IPS DF 19.7 (cell line): ENCODE results near the gene CLDN15.
"Not testable (repeated sequence)": the region's sequence is repeated elsewhere in the genome, so short reads cannot be mapped to it uniquely, and the experiment has no call there.

Source experiments
- DNase-seq: peaks from one replicate; pipeline ENCODE4 v3.0.0-alpha.2; 2013; ENCODE audit warnings: low read depth, low spot score

Gene CLDN15

DNA sequence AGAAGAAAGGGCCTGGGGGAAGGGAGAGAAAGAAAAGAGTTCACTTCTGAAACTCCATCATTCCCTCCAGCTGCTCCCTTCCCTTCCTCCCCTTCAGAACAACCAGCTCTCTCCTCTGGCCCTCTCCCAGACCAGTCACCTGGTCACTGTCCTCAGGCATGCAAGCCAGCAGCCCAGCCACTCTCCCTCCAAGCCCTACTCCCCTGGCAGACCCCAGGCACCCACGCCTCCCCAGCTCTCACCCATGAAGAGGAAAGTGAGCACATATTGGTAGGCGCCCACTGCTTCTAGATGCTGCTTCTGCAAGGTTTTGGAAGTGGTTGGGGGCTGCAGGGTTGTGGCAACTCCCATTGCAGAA, 37.1 kb downstream of the CLDN15 start:
- DNase-seq: no peak

DNA sequence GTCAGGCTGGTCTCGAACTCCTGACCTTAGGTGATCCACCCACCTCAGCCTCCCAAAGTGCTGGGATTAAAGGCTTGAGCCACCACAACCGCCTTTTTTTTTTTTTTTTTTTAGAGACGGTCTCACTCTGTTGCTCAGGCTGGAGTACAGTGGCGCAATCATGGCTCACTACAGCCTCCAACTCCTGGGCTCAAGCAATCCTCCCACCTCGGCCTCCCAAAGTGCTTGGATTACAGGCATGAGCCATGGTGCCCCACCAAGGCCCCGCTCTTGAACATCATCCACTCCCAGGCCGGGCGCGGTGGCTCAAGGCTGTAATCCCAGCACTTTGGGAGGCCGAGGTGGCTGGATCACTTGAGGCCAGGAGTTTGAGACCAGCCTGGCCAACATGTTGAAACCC, 38.1 kb downstream of the CLDN15 start:
- not testable (repeated sequence) for DNase-seq

DNA sequence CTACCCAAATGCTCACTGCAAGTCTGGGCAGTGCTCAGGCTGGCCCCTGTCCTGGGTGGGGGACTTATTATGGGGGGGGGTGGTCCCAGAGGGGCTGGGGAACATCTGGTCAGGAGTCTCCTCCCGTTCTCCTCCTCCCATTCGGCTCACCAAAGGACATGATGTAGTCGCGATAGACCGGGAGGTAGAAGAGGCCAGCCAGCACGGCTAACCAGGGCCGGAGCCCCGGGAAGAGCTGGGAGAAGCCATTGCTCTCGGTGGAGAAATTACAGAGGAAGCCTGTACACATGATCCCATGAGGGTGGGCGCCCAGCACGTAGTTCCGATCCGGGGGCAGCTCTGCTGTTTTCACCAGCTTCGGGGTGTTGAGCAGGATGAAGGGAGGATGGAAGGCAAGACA, 39.1 kb downstream of the CLDN15 start:
- no peak for DNase-seq

GRCh38 chr7:101197991-101198390, 39.6 kb downstream of the CLDN15 start:
- no peak for DNase-seq

DNA sequence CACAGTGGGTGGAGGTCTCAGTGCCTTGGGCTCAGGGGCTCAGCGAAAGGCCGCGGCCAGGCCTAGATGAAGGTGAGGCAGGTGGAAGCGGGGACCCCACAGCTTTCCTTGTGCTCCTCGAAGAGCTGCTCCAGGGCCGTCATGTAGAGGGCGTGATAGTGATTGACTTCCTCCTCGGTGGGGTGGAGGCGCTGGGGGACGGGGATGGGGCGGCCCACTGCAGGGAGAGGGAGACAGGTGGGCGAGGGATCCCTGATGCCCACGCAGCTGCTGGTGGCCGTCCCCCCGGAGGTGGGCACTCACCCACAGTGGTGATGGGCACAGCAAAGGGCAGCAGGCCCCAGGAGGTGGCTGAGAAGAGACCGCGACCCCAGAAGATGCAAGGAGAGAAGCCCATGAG, 41.7 kb downstream of the CLDN15 start:
- DNase-seq: no peak

DNA sequence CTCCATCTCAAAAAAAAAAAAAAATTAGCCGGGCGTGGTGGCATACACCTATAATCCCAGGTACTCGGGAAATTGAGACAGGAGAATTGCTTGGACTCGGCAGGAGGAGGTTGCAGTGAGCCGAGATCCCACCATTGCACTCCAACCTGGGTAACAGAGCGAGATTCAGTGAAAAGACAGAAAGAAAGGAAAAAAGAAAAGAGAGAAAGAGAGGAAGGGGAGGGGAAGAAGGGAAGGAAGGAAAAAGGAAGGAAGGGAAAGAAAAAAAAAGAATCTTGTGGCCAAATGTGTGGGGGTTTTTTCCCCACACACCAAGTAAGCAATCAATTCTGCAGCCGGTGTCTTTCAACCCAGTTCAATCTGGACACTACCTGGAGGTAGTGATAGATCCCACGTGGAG, 48.5 kb downstream of the CLDN15 start:
- DNase-seq: no peak

DNA sequence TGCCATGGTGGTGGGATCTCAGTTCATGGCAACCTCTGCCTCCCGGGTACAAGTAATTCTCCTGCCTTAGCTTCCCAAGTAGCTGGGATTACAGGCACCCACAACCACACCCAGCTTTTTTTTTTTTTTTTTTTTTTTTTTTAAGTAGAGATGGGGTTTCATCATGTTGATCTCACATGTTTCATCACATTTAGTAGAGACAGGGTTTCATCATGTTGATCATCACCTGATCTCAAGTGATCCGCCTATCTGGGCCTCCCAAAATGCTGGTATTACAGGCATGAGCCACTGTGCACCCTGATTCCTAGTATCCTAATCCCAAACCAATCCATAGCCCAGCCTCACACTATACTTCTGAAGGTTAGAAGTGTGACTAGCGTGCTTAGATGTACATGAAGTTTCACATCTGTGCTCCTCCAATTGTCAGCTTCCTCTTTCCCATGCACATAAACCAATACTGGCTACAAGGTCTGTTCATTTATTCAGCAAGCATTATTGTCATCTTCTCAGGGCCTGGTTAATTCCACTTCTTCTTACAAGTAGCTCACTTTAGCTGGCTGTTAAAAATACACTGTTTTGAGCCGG, 50.7 kb downstream of the CLDN15 start:
- DNase-seq: no peak

GRCh38 chr7:101186194-101186593, 51.4 kb downstream of the CLDN15 start:
- no peak for DNase-seq

DNA sequence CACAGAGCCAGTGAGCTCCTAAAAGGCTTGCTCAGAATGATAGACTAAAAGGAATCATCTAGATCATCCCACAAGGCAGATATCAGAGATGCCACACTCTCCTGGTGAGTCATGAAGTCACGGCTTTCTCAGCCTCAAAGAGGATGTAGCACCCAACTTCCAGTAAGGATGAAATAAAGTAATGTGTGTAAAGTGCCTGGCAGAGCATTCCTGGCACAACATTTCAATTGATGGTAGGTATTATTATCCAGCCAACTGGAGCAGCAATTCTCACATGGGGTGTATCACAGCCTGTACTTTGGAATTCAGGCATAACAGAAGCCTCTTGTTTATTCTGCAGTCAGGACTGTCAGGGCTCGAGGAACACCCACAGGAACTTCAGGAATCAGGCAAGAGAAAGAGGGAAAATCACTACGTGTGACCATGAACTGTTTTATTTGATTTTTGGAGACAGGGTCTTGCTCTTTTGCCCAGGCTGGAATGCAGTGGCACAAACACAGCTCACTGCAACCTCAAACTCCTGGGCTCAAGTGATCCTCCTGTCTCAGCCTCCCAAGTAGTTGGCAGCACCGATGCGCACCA, 52.3 kb downstream of the CLDN15 start:
- DNase-seq: no peak
